OCI-LY7 (cell line): ENCODE measurements around the gene PWWP2B.

ENCODE experiments used
- CTCF ChIP-seq: fragments of 200-600 bp; sonication (generic); conservative IDR thresholded peaks from 2 replicates; pipeline ENCODE4 v1.5.1; 2014; ENCODE audit warnings: mild to moderate bottlenecking, antibody characterized with exemption, low read length, moderate library complexity, mixed read lengths
- EZH2phosphoT487 ChIP-seq: fragments of 200-600 bp; sonication (generic); IDR thresholded peaks from 2 replicates; pipeline ENCODE4 v1.6.1; 2018; ENCODE audit warnings: low read depth, borderline replicate concordance, mild to moderate bottlenecking, mixed run types, antibody characterized with exemption, low read length, moderate library complexity, mixed read lengths

DNA sequence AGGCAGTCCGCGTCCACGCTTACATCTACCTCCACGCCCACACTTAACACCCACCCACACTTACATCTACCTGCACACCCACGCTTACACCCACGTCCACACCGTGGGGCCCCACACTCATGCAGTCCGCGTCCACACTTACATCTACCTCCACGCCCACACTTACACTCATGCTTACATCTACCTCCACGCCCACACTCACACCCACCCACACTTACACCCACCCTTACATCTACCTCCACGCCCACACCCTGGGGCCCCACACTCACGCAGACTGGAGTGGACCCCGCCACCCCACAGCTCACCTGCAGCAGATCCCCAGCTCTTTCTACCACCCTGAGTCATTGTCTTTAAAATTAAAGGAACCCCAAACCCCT is 32.4 kb upstream of the PWWP2B start:
- TF ChIP-seq CTCF (no peak), EZH2phosphoT487 (no peak)
